B cell (primary cell): ENCODE measurements around the gene LCN10.

Experiments used
- CTCF ChIP-seq: fragments of 200-600 bp; IDR thresholded peaks from one replicate; pipeline ENCODE4 v1.8.0; 2022; ENCODE audit warnings: antibody characterized with exemption, mild to moderate bottlenecking
- EZH2 ChIP-seq: IDR thresholded peaks from 2 replicates; pipeline ENCODE4 v1.6.1; 2012; ENCODE audit warnings: borderline replicate concordance, low read depth, mild to moderate bottlenecking, moderate library complexity, low read length; ENCODE audit not compliant: insufficient read depth, poor library complexity, severe bottlenecking

- no peak for TF ChIP-seq CTCF
- TF ChIP-seq EZH2: no peak
Measured at GRCh38 chr9:136722093-136722968, 20.4 kb downstream of the LCN10 start.
